Smooth muscle cell of the brain vasculature (primary cell): ENCODE measurements around the gene NOM1.

Source experiments
- DNase-seq: peaks from one replicate; pipeline ENCODE4 v3.0.0-alpha.2; 2012; ENCODE audit warnings: low read depth, low spot score

Gene NOM1

DNA sequence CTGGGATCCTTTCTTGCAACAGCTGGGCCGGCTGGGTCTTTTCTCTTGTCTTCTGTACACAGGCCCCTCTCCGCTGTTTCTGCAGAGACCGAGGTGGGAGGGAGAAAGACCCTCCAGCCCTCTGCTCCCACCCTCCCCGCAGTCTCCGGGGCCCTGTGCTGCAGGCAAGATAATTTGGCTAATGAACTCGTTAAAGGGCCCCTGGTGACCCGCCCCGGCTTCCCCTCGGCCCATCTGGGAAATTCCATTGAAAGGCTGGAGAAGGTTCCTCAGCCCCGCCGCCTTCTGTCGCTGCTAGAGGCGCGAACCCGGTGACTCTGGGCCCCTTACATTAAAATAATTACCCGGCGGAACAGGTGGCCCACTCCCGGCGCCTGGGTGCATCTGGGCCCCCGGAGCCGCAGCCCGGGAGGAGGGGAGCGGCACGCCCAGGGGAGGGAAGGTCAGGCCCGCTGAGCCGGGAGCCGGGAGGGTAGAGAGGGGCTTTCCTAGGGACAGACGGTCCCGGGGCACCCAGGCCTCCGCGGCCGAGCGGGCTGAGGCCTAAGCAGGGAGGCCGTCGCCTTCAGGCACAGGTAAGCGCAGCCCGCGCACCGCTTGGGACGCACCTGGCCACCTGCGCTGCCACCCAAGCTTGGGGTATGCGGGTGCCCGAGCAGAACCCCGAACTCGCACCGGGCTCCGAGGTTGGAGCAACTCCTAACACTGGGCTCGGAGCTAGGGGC, 68.3 kb downstream of the NOM1 start:
- DNase-seq, result no peak

DNA sequence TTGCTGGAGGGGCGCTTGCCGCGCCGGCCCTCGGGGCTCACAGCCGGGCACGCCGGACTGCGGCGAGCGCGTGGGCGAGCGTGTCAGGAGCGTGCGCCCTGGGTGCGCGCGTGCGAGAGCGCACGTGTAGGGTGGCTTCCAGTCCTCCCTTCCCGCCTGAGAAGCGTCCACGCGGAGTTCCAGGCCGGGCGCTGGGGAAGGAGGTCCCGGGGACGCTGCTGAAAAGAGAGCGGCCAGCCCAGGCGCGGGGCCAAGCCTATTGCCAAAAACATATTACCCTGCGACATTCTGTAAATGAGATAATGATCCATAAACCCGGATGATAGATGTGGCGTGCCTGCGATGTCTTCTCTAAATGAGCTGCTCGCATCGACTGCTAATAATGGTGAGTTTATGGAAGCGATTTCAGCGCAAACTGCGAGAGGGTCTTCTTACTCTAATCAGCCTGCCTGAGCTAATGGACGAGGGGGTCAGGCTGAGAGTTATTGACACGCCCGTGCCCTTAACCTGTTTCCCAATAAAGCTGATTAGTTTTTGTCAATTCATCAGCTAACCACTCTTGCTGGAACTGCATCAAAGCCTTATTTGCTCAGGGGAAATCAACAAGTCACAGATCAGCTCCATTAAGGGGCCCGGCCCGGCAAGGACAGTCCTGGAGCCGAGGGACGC, 69.0 kb downstream of the NOM1 start:
- DNase-seq, result no peak

DNA sequence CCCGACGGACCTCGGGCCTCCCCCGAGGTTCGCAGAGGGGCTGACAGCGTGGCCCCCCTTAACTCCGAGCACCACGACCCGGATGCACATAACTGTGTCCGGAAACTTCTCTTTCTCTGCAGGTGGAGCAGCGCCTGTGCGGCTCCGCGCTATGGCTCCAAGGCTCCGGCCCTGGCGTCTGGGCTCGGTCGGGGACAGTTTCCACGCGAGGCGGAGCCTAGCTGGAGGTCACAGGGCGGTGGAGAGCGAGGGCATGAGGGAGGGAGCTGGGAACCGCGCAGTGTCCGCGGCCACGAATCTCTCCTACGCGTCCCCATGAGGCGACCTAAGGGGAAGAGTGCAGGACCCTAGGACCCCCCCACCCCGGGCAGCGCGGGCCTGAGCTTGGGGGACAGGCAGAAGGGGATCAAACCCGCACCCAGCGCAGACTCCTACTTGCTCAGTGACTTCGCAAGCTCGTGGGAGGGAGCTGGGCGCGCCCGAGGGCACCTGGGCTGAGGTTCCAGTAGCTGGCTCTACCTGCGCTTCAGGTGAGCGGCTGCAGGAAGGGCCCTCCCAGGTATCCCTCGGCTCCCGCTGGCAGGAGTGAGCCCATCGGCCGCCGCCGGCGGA, 69.6 kb downstream of the NOM1 start:
- DNase-seq, result no peak

DNA sequence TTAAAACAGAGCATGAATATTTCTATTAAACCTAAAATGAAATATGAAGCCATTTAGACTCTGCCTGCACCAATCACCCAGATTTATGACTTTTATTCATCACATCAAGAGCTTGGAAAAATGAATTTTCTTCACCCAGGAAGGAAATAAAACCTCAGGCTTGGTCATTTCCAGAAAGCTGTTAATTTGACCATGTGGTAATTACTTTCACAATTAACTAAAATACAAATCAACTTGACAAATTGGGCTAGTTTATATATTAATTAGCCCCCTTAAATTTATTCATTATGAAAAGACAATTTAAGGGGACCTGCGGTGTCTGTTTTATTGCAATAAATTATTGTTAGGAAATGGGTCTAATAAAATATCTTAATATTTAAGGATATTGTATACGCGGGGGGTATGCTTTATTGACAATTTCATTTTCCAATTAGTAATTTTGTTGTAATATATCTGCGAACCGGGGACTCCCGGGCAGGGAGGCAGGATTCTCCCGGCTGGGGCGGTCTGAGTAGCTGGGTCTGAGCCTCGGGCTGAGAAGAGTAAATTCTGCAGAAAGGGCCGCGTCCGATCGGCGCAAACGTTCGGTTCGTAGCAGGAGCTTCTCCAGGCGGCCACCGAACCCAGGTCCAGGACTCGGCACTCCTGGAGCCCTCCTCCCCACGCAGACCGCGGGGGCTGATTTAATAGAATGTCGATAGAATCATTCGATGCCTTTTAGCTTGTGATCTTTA, 70.4 kb downstream of the NOM1 start:
- DNase-seq, result no peak

DNA sequence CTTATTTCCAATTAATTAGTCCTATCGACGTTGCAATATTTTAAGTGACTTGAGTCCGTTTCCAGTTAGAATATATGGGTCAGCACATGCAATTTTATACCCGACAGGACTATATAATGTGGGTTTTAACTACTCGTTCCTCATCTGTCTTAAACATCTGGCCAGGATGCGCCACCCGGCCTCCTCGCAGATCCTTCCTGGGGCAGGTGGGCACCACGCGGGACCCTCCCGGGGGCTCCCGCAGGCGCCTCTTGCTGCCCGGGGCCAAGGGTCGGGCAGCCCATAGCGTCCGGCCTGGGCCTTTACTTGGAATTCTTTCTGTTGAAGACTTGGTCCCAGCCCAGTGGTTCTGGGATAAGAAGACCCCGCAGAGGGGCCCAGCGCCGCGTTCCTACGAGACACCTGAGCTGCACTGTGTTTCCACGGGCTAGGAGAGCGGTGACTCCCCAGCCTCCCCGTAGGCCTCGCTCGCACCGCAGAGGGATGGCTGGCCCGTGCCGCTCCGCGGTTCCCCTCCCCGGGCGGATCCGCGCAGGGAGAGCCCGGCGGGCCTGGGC, 71.1 kb downstream of the NOM1 start:
- DNase-seq, result no peak

DNA sequence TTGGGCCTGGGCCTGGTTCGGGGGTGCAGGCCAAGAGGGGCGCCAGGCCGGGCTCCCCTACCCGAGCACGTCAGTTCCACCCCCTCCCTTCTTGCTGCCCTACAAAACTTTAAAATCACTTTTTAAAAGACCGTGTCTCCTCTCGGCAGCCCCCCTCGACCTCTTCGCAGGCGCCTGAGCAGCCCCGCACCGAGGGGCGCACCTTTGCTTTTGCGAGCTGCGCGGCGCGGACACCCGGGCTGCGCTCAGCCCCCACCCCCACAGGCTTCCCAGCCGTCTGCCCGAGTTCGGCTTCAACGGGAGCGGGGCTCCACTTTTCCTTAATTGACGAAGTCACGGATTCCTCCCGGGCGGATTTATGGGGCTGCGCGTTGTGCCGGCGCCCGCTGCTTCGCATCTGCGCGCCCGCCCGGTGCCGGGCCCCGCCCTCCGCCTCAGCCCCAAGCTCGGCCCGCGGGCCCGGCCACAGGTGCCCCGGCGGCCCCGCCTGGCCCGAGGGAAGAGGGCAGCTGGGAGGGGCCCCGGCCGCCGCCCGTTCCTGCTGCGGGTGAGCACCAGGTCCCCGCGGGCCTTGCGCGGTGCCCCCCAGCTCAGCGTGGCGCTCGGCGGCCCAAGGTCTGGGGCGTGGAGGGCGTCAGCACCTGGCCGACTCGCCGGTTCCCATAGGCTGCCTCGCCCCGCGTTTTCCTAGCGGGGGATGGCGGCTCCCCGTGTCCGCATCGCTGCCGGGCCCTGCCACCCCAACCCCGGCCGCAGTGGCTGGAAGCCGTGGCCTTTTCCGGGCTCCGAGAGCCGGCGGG, 71.8 kb downstream of the NOM1 start:
- no peak for DNase-seq

DNA sequence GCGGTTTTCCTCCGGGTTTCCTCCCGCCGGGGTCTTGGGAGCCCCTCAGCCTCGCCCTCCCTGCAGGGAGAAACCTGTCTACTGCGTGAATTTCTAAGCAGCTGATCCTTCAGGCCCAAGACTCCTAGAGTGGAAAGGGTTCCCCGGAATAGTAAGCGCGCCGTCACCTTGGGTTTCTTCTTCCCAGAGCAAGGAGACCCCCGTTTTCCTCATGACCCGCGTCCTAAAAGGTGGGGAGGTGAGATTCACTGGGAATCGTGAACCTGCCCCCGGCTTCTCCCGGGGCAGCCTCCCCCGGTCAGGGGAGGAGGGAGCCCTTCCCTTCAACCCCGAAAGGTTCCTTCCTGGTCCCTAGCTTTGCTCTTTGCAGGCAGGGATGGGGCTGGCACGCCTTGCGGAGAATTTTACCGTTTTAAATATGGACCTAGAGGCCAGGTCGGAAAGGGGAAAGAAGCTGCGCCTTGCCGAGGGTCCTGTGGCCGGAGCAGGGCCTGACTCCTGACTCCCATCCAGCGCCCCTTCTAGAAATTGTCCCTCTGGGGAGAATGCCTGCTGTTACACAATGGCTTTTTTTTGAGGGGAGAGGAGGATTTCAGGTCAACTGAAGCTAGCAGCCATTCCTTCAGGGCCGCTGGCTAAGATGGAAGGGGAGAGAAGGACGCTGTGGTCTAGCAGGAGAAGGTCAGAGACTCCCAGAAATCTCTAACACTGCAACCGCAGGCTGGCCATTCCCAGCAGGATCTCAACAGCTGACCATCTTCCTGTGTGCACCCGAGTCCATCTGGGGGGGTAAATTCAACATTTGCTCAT, 72.6 kb downstream of the NOM1 start:
- no peak for DNase-seq
